Nephron (organoid): ENCODE data around the gene C6orf141.

ENCODE experiments used
- H3K27ac Mint-ChIP-seq, 3 experiments: 2 replicates each; pipeline ENCODE4 v1.8.0; 2020; ENCODE audit warnings: mixed read lengths in 3 of 3, mild to moderate bottlenecking in 2 of 3, moderate library complexity in 1 of 3
- H3K27me3 Mint-ChIP-seq: 2 replicates; pipeline ENCODE4 v1.8.0; 2021; ENCODE audit warnings: low read depth, mild to moderate bottlenecking, moderate library complexity, mixed read lengths
- H3K36me3 Mint-ChIP-seq: 2 replicates; pipeline ENCODE4 v1.8.0; 2020; ENCODE audit warnings: low read depth, mixed read lengths
- H3K4me1 Mint-ChIP-seq: 2 replicates; pipeline ENCODE4 v1.8.0; 2020; ENCODE audit warnings: mixed read lengths
- H3K4me3 Mint-ChIP-seq, 3 experiments: 2 replicates each; pipeline ENCODE4 v1.8.0; 2020; ENCODE audit warnings: mild to moderate bottlenecking in 3 of 3, mixed read lengths in 3 of 3, moderate library complexity in 2 of 3
- H3K9me3 Mint-ChIP-seq: 2 replicates; pipeline ENCODE4 v1.8.0; 2020; ENCODE audit warnings: mixed read lengths
- CTCF ChIP-seq, 3 experiments: fragments of 200-600 bp; sonication (generic); IDR thresholded peaks; one replicate each; pipeline ENCODE4 v1.5.0; 2021; ENCODE audit warnings: antibody characterized with exemption in 3 of 3; ENCODE audit not compliant: unreplicated experiment in 3 of 3

The C6orf141 gene

GRCh38 chr6:49530141-49530776 lies 20.2 kb upstream of the C6orf141 start:
- Mint-ChIP-seq H3K27ac (no peak overlapping the region), H3K9me3 (no peaks in the 10 kb centered on the region), H3K4me1 (no peaks in the 10 kb centered on the region), H3K36me3 (no peaks in the 10 kb centered on the region), H3K27me3 (no peaks in the 10 kb centered on the region), H3K4me3 (no peak overlapping the region)
- TF ChIP-seq CTCF (IDR thresholded peaks at IDR 0.05; ENCODE audit: unreplicated experiment in 3 of 3), result no peak

GRCh38 chr6:49531774-49532569 lies 18.5 kb upstream of the C6orf141 start:
- Mint-ChIP-seq H3K9me3 (no peaks in the 10 kb centered on the region), H3K4me3 (peak overlapping the region; percentile 26 to 61 (median 52)), H3K4me1 (no peaks in the 10 kb centered on the region), H3K36me3 (no peaks in the 10 kb centered on the region), H3K27ac (no peak overlapping the region), H3K27me3 (no peaks in the 10 kb centered on the region)
- TF ChIP-seq CTCF (IDR thresholded peaks at IDR 0.05; ENCODE audit: unreplicated experiment in 3 of 3), result peak; percentile 78 to 93 (median 79)

GRCh38 chr6:49535795-49536194 lies 14.7 kb upstream of the C6orf141 start:
- no peak overlapping the region for H3K27ac Mint-ChIP-seq
- H3K36me3 Mint-ChIP-seq, result no peaks in the 10 kb centered on the region
- no peak for TF ChIP-seq CTCF (IDR thresholded peaks at IDR 0.05; ENCODE audit: unreplicated experiment in 3 of 3)
- H3K9me3 Mint-ChIP-seq, result no peaks in the 10 kb centered on the region
- H3K4me3 Mint-ChIP-seq, result no peak overlapping the region
- no peaks in the 10 kb centered on the region for H3K4me1 Mint-ChIP-seq
- no peaks in the 10 kb centered on the region for H3K27me3 Mint-ChIP-seq

- H3K27me3 Mint-ChIP-seq, result no peaks in the 10 kb centered on the region
- H3K4me3 Mint-ChIP-seq, result no peak overlapping the region
- H3K36me3 Mint-ChIP-seq, result no peaks in the 10 kb centered on the region
- H3K27ac Mint-ChIP-seq, result no peak overlapping the region
- H3K4me1 Mint-ChIP-seq, result no peaks in the 10 kb centered on the region
- no peaks in the 10 kb centered on the region for H3K9me3 Mint-ChIP-seq
- no peak for TF ChIP-seq CTCF (IDR thresholded peaks at IDR 0.05; ENCODE audit: unreplicated experiment in 3 of 3)
Measured at GRCh38 chr6:49539102-49539501, 11.4 kb upstream of the C6orf141 start.

- Mint-ChIP-seq H3K4me3 (no peak overlapping the region), H3K27ac (no peak overlapping the region), H3K9me3 (no peaks in the 10 kb centered on the region), H3K36me3 (no peaks in the 10 kb centered on the region), H3K27me3 (no peaks in the 10 kb centered on the region), H3K4me1 (no peaks in the 10 kb centered on the region)
- TF ChIP-seq CTCF (IDR thresholded peaks at IDR 0.05; ENCODE audit: unreplicated experiment in 3 of 3), result no peak
Measured at GRCh38 chr6:49540614-49541013, 9.9 kb upstream of the C6orf141 start.
